Esophagus (tissue), 2 donors: ENCODE results near the gene CNTFR. TPM values are rescaled to one million over a fixed set of nuclear protein-coding genes. Genes with fewer than 3 reads are reported as not detected.
A peak's percentile ranks its signal among the peaks of the same experiment; 100 is the strongest.
"Not testable (repeated sequence)": the region's sequence is repeated elsewhere in the genome, so short reads cannot be mapped to it uniquely, and the experiment has no call there.

Experiments used
- H3K27ac ChIP-seq, 2 donors: one replicate each; pipeline ENCODE4 v1.5.1; 2013; ENCODE audit warnings: low read depth in 2 of 2, mild to moderate bottlenecking in 2 of 2, inconsistent platforms in 1 of 2, low read length in 1 of 2, moderate library complexity in 1 of 2
- H3K27me3 ChIP-seq, 2 donors: one replicate each; pipeline ENCODE4 v1.6.1; 2013; ENCODE audit warnings: low read length in 2 of 2, control low read depth in 1 of 2, mild to moderate bottlenecking in 1 of 2; ENCODE audit not compliant: insufficient read depth in 2 of 2, control insufficient read depth in 1 of 2
- H3K36me3 ChIP-seq, 2 donors: one replicate each; pipeline ENCODE4 v1.6.1; 2013; ENCODE audit warnings: low read length in 1 of 2; ENCODE audit not compliant: control insufficient read depth in 2 of 2, insufficient read depth in 2 of 2
- H3K4me1 ChIP-seq, 2 donors: one replicate each; pipeline ENCODE4 v1.6.1; 2013; ENCODE audit warnings: low read length in 1 of 2; ENCODE audit not compliant: control insufficient read depth in 2 of 2, insufficient read depth in 2 of 2
- H3K4me3 ChIP-seq, 2 donors: one replicate each; pipeline ENCODE4 v1.5.1; 2013; ENCODE audit warnings: low read length in 2 of 2, mild to moderate bottlenecking in 2 of 2, low read depth in 1 of 2, moderate library complexity in 1 of 2
- H3K9me3 ChIP-seq, 2 donors: one replicate each; pipeline ENCODE4 v1.6.1; 2013; ENCODE audit warnings: mild to moderate bottlenecking in 2 of 2, low read depth in 1 of 2, low read length in 1 of 2, moderate library complexity in 1 of 2; ENCODE audit not compliant: control insufficient read depth in 2 of 2, insufficient read depth in 1 of 2
- WGBS, 2 donors: extraction: QIAGEN DNeasy Blood & Tissue Kit; methylation state at CpG; one replicate each; pipeline ENCODE4 v1.1.7; 2013; 5-methylcytosine and 5-hydroxymethylcytosine counted together
- polyA plus RNA-seq, 2 donors: library from polyadenylated mRNA; stranded (reverse); fragments of 200-250 nt; gene quantifications; one replicate each; pipeline ENCODE4 v1.2.3, GENCODE V29; 2013
- donor health status: healthy with polysubstance abuse.
- donor health status: Bipolar disorder and iron deficiency.

Gene CNTFR
- polyA plus RNA-seq, 2 donors: 0.22 to 0.54 TPM

- no peak overlapping the region for H3K27ac ChIP-seq
- H3K36me3 ChIP-seq: no peaks in the 10 kb centered on the region
- WGBS, 2 donors: 54 to 55% methylated on average over 5 of the region's 5 CpGs
- no peak overlapping the region for H3K4me3 ChIP-seq
- peaks cover 0 to 2% of the 10 kb centered on the region in 2 donors for H3K9me3 ChIP-seq
- H3K4me1 ChIP-seq: no peaks in the 10 kb centered on the region
- H3K27me3 ChIP-seq: no peaks in the 10 kb centered on the region
These were observed 45.5 kb downstream of the CNTFR start for GRCh38 chr9:34544035-34544434.

- Histone ChIP-seq H3K27me3 (no peaks in the 10 kb centered on the region), H3K4me3 (no peak overlapping the region), H3K4me1 (no peaks in the 10 kb centered on the region), H3K9me3 (peaks cover 0 to 2% of the 10 kb centered on the region in 2 donors), H3K36me3 (no peaks in the 10 kb centered on the region), H3K27ac (no peak overlapping the region)
- 77 to 80% methylated on average over 7 of the region's 7 CpGs for WGBS, 2 donors
These were observed 48.0 kb downstream of the CNTFR start for GRCh38 chr9:34541540-34541939.

GRCh38 chr9:34540827-34541226 is 48.7 kb downstream of the CNTFR start:
- no peaks in the 10 kb centered on the region for H3K27me3 ChIP-seq
- H3K4me3 ChIP-seq: no peak overlapping the region
- peaks cover 0 to 2% of the 10 kb centered on the region in 2 donors for H3K9me3 ChIP-seq
- no peak overlapping the region for H3K27ac ChIP-seq
- WGBS, 2 donors: 55 to 59% methylated on average over 2 of the region's 2 CpGs
- no peaks in the 10 kb centered on the region for H3K36me3 ChIP-seq
- H3K4me1 ChIP-seq: no peaks in the 10 kb centered on the region

GRCh38 chr9:34536685-34537084 is 52.8 kb downstream of the CNTFR start:
- Histone ChIP-seq H3K4me1 (no peaks in the 10 kb centered on the region), H3K36me3 (no peaks in the 10 kb centered on the region), H3K9me3 (peaks cover 0 to 4% of the 10 kb centered on the region in 2 donors), H3K27me3 (no peaks in the 10 kb centered on the region), H3K27ac (no peak overlapping the region), H3K4me3 (no peak overlapping the region)
- 42 to 64% methylated on average over 5 to 7 of the region's 7 CpGs for WGBS, 2 donors

- WGBS, 2 donors: 81 to 90% methylated on average over 7 to 8 of the region's 8 CpGs
These were observed 57.5 kb downstream of the CNTFR start for GRCh38 chr9:34532041-34532440.

GRCh38 chr9:34526026-34526425 is 63.5 kb downstream of the CNTFR start:
- 75 to 85% methylated on average over 2 of the region's 2 CpGs for WGBS, 2 donors
- H3K27me3 ChIP-seq: no peaks in the 10 kb centered on the region
- no peaks in the 10 kb centered on the region for H3K36me3 ChIP-seq

More at GRCh38 chr9:34532041-34532440, 57.5 kb downstream of the CNTFR start:
- H3K4me3 ChIP-seq, H3K4me1 ChIP-seq, H3K9me3 ChIP-seq, H3K27ac ChIP-seq, H3K36me3 ChIP-seq, H3K27me3 ChIP-seq: not testable (repeated sequence)

GRCh38 chr9:34524349-34524748 is 65.2 kb downstream of the CNTFR start:
- Histone ChIP-seq H3K4me1 (peaks cover 0 to 2% of the 10 kb centered on the region in 2 donors), H3K36me3 (no peaks in the 10 kb centered on the region), H3K4me3 (no peak overlapping the region), H3K9me3 (no peaks in the 10 kb centered on the region), H3K27me3 (no peaks in the 10 kb centered on the region), H3K27ac (no peak overlapping the region)
- WGBS, 2 donors: 90 to 91% methylated on average over 3 of the region's 3 CpGs

More at GRCh38 chr9:34526026-34526425, 63.5 kb downstream of the CNTFR start:
- Histone ChIP-seq H3K27ac (no peak overlapping the region), H3K9me3 (no peaks in the 10 kb centered on the region), H3K4me3 (no peak overlapping the region), H3K4me1 (peaks cover 0 to 2% of the 10 kb centered on the region in 2 donors)

- 4% methylated on average over 62 to 63 of the region's 63 CpGs for WGBS, 2 donors
- H3K4me1 ChIP-seq: peaks cover 0 to 2% of the 10 kb centered on the region in 2 donors
- no peaks in the 10 kb centered on the region for H3K27me3 ChIP-seq
- H3K9me3 ChIP-seq: no peaks in the 10 kb centered on the region
- peak within 1 kb of the TSS; percentile 39 to 51 for H3K4me3 ChIP-seq
- H3K27ac ChIP-seq: no peak within 1 kb of the TSS
- no peaks in the 10 kb centered on the region for H3K36me3 ChIP-seq
These were observed 66.3 kb downstream of the CNTFR start, which contains the start of gene ENHO for GRCh38 chr9:34522971-34523797. Gene ENHO (minus strand): TSS chr9:34522990. CDS start chr9:34521695, 1,295 bp downstream.

- H3K4me3 ChIP-seq: peak overlapping the region; percentile 17 to 51
- peaks cover 0 to 2% of the 10 kb centered on the region in 2 donors for H3K4me1 ChIP-seq
- WGBS, 2 donors: 18 to 20% methylated on average over 30 to 31 of the region's 31 CpGs
- no peak overlapping the region for H3K27ac ChIP-seq
- H3K9me3 ChIP-seq: no peaks in the 10 kb centered on the region
- H3K27me3 ChIP-seq: no peaks in the 10 kb centered on the region
- no peaks in the 10 kb centered on the region for H3K36me3 ChIP-seq
These were observed 67.2 kb downstream of the CNTFR start for GRCh38 chr9:34522091-34522887.
